ENCODE data around the gene DENND1A.
"Not testable (repeated sequence)": the region's sequence is repeated elsewhere in the genome, so short reads cannot be mapped to it uniquely, and the experiment has no call there.

The DENND1A gene

GRCh38 chr9:123815856-123816255 is 114.1 kb downstream of the DENND1A start:
- DNase-seq (ENCODE audit: low read depth) = not testable (repeated sequence)

DNA sequence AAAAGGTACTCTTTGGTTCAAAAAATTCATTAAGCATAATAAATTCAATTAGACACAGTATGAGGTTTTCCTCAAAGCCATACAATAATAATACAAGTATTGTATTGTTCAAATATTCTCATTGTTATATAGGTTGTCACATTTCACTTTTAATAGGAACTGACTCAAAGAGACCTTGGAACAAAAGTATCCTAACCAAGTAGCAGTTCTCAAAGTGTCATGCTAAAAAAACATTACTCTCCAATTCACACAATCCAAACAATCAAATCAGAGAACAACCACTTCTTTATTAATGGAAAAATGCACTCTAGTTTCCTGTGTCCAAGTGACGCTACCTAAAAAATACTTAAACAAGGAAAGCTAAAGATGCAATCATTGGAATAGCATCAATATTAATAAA is 115.4 kb downstream of the DENND1A start:
- no peak for DNase-seq (ENCODE audit: low read depth)

DNA sequence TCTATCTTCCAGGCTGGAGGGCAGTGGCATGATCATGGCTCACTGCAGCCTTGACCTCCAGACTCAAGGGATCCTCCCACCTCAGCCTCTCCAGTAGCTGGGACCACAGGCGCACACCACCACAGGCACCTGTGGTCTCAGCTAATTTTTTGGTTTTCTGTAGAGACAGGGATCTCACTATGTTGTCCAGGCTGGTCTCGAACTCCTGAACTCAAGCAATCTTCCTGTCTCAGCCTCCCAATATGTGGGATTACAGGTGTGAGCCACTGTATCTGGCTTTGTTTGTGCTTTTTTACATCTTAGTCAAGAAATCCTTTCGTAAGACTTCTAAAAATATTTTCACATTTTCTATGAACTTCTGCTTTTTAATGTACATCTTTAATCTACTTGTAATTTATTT is 116.9 kb downstream of the DENND1A start:
- DNase-seq (ENCODE audit: low read depth) = no peak

DNA sequence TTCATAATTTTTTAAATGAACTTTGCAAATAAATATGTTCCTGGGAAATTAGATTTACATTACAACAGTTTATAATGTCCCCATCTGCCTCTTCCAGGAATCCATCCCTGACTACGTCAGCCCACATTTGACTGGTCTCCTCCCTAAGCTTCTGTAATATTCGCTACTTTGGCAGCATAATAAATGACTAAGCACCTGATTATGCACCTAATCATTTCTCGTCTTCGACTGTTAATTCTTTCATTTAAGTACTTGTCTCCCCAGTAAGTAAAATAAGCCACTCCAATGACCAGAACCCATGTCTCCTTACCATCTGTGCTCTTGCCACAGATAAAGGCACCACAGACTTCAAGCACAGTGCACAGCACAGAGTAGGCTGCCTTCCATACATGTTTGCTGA is 122.7 kb downstream of the DENND1A start:
- DNase-seq (ENCODE audit: low read depth) = no peak

DNA sequence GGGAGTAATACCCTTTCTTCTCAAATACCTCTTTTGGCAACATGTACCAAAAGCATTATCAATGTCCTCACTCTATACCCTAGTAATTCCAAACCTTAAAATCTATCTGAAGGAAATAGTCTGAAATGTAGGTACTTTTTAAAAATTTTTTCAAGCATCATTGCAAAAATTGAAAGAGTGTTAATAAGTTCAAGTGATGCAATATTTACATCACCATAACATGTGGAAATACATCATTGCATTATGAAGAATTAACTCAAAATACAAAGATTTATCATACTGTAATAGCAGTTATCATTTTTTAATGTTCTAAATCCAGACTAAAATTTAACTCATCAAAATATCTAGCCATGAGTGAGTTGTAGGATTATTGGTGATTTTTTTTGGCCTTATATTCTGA is 123.1 kb downstream of the DENND1A start:
- DNase-seq (ENCODE audit: low read depth) = no peak

DNA sequence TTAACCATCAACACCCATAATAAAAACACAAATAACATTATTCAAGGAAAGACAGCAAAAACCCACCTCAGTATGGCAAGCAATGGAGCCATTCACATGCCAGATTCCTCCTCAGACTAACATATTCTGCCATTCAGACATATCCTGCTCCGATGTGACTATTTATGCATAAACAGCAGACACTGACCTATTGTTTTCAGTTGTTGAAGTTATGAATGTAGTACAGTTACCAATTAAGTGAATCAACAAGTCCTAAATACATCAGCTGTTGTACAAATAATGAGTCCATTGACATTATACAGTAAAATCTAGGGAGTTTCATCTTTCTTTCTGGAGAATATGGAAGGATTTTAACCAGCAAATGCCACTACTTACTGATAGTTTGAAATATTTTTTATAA is 131.7 kb downstream of the DENND1A start:
- no peak for DNase-seq (ENCODE audit: low read depth)

GRCh38 chr9:123796618-123797484 is 133.1 kb downstream of the DENND1A start:
- no peak for DNase-seq (ENCODE audit: low read depth)

DNA sequence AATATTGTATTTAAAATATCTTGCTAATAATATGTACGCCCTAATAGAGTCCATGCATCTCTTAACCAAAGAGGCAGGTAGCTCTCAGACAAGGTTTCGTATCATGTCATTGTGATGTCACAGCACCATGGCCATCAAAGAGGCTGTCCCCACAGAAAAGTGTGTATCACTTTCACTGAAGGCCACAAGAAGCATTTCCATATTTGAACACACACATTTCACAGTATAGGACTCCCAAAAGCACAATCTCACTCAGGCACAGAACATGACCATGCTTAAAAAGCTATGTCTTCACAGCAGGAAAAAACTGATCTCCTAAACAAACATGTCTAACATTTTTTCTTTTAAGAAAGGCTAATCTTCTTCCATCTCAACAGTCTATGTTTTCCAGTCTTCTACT is 133.8 kb downstream of the DENND1A start:
- DNase-seq (ENCODE audit: low read depth) = no peak

DNA sequence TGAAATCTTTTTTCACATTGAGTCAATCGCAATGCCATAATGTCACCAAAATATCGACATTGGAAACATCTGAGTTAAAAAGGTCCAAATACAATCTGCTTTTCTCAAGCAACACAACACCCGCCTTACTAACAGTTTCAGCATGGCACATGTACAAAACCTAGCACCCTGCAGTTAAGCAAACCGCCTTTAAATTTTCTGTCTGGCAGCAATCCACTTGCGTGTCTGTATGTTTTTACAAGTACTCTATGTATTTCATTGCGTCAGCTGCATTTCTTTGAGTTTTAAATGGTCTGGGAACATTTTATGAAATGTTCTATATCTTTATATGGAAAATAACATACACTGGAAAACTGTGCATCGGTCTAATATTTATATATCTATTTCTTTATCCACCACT is 134.6 kb downstream of the DENND1A start:
- DNase-seq (ENCODE audit: low read depth) = no peak

GRCh38 chr9:123792501-123792900 is 137.4 kb downstream of the DENND1A start:
- DNase-seq (ENCODE audit: low read depth) = no peak

DNA sequence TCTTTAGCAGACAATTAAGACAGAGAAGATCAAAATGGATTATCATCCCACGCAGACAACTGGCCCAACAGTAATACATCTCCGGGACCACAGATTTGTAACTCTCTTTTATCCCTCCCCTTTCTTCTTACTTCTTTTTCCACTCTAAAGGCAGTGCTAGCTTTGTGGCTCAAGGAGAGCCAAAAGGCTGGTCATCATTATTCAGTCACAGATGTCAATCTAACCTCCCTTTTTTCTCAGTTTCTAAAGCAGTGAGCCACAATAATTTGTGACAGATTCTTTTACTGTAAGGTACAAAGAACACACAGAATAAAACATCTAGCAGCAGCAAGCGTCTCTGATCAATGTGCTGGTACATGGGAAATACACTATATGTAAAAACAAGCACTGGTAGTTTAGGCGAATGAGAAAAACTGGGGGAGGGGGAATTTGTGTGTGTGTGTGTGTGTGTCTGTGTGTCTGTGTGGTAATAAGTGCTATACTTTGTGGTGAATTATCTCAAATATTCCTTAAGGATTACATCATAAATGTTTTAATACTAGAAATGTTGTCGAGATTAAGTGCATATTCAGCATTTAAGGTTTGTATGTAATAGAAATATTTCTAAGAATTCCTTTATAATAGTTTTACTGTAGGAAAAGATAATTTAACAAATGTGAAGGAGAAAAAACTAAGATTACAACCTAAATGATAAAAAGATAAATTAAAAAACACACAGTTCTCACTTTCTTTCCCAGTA is 140.2 kb downstream of the DENND1A start:
- no peak for DNase-seq (ENCODE audit: low read depth)

DNA sequence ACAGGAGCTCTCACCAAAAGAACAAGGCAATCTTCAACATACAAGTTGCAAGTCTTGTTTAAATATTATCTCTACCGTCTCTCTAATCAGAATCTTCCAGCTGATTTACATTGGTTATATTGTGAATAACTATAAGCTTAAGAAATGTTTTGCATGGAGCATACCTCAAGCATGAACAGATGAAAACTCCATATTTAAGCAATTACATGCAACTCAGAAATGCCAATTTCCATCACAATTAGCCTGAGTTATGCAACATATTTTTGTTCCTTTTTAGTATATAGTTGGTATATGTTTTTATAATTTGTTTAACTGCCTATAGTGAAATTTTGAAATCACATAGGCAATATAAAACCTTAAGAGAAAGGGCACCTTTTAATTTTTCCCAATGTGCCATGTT is 142.5 kb downstream of the DENND1A start:
- DNase-seq (ENCODE audit: low read depth) = peak; percentile 13

DNA sequence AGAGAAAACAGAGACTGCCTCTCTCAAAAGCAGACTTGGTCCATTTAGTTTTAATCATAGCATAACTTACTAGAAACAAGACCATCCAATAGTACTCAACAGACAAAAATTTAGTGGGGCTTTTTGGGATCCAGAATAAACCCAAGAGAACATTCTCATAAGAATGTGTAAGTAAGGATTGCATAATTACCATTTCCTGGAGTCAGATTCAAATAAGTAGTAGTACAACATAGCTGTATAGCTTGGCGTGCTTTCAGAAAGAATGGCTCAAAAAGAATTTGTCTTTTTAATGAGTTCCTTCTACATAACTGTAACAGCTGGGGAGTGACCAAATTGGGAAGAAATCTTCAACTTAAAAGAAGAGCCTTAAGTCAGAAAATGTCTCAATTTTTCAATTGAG is 145.4 kb downstream of the DENND1A start:
- peak; percentile 77 for DNase-seq (ENCODE audit: low read depth)

DNA sequence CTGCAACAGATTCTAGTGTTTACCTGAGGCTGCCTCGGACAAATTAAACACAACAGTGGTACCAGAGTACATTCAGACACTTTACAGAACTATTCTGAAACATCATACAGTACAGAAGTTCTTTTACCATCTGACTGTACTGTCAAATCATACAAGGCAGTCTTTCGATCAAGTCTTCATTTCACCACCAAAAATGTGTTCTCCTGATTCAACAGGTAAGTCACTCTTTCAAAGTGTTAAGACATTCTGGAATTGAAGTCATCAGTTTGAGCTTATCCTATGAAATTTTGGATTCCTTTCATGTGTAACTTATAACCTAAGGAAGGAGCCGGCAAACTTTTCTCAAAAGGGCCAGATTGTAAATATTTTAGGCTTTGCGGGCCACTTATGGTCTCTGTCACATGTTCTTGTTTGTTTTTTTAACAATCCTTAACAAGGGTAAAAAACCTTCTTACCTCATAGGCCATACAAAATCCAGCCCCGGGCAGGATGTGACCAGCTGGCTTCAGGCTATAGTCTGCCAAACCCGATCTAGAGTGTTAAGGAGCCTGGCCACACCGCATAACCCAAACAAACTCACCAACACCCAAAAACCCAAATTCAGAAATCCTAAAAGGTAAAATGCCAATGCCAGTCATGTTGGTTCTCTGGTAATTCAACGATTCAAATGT is 151.6 kb downstream of the DENND1A start:
- DNase-seq (ENCODE audit: low read depth) = no peak

GRCh38 chr9:123776708-123777537 is 153.0 kb downstream of the DENND1A start:
- no peak for DNase-seq (ENCODE audit: low read depth)

GRCh38 chr9:123775289-123776284 is 154.3 kb downstream of the DENND1A start:
- no peak for DNase-seq (ENCODE audit: low read depth)

DNA sequence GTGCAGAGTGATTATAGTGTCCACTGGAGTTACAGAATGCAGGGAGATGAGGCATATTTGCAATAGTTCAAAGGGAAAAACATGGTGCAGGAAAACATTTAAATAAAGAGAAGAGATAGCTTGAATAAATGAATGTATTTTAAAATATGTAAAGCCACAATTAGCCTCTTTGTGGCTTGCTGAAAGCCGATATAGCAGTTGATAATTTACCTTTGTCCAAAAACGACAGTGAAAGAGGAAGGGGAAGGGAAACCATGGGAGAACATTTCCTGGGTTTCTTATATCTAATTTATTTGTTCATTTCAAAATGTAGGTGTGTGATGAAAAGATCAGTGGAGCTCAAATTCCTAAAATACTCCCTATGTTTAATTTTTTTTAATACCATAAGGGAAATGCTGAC is 156.1 kb downstream of the DENND1A start:
- no peak for DNase-seq (ENCODE audit: low read depth)

GRCh38 chr9:123772967-123773366 is 157.0 kb downstream of the DENND1A start:
- DNase-seq (ENCODE audit: low read depth) = no peak

GRCh38 chr9:123772374-123772773 is 157.6 kb downstream of the DENND1A start:
- no peak for DNase-seq (ENCODE audit: low read depth)

- no peak for DNase-seq (ENCODE audit: low read depth)
Observed at GRCh38 chr9:123771690-123772089, 158.2 kb downstream of the DENND1A start.

DNA sequence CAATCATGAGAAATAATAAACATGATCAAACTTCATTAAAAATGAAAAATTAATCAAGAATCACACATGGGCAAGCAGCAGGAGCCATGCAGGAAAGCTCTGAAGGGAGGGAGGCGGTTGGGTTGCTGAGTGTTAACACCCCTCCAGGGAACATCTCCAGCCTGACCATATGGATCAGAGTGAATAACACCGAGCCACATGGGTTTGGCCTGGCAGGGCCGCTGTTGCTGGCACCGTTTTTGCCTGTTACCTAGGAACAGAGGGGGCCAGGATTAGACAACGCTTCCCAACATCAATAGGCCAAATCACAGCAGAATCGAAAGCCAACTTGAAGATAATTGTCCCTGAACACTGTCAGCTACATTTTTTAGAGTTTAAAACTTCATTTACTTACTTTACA is 160.2 kb downstream of the DENND1A start:
- DNase-seq (ENCODE audit: low read depth) = no peak

Data from HS-5 (cell line).